Cardiac muscle cell (in vitro differentiated cells and primary cell): ENCODE measurements around the gene DCLK1. TPM values are rescaled to one million over a fixed set of nuclear protein-coding genes. Genes with fewer than 3 reads are reported as not detected.
A peak's percentile ranks its signal among the peaks of the same experiment; 100 is the strongest.

Source experiments
- DNase-seq, 2 donors: peaks; one replicate each; pipeline versions ENCODE4 v3.0.0 to v3.0.0-alpha.2; 2010 to 2017; ENCODE audit warnings: low read depth in 1 of 2, low spot score in 1 of 2
- H3K27ac ChIP-seq: fragments of 200-600 bp; sonication (generic); 2 replicates; pipeline ENCODE4 v1.5.1; 2016
- H3K27me3 ChIP-seq: fragments of 200-600 bp; sonication (generic); 2 replicates; pipeline ENCODE4 v1.6.0; 2016; ENCODE audit warnings: control low read depth
- H3K36me3 ChIP-seq: fragments of 200-600 bp; sonication (generic); 2 replicates; pipeline ENCODE4 v1.5.1; 2016; ENCODE audit warnings: control low read depth
- H3K4me1 ChIP-seq: fragments of 200-600 bp; sonication (generic); 2 replicates; pipeline ENCODE4 v1.8.1; 2017; ENCODE audit warnings: low read depth, mild to moderate bottlenecking, mixed run types
- H3K4me3 ChIP-seq: fragments of 200-600 bp; sonication (generic); 2 replicates; pipeline ENCODE4 v1.5.1; 2016; ENCODE audit warnings: mild to moderate bottlenecking
- H3K9me3 ChIP-seq: fragments of 200-600 bp; sonication (generic); 2 replicates; pipeline ENCODE4 v1.5.1; 2017; ENCODE audit warnings: low read depth, mild to moderate bottlenecking, control low read depth
- CTCF ChIP-seq: IDR thresholded peaks from 2 replicates; pipeline ENCODE4 v1.5.1; 2012; ENCODE audit warnings: low read depth, mild to moderate bottlenecking, low read length
- polyA plus RNA-seq: library from polyadenylated mRNA; unstranded; fragments of >200 nt; fragmentation: Nextera tagmentation; extraction: Ambion mirVana; gene quantifications from 2 replicates; pipeline ENCODE4 v1.2.1, GENCODE V29; 2016
- total RNA-seq: library from RNA; depleted of rRNA; stranded (reverse); fragments of >200 nt; gene quantifications from 2 replicates; pipeline ENCODE4 v1.2.3, GENCODE V29; 2016

The DCLK1 gene
- total and polyA plus RNA-seq, 2 experiments from 2014 or later, result 0.09 TPM; not detected in 1

GRCh38 chr13:35898041-35898440, 233.1 kb downstream of the DCLK1 start:
- no peaks in the 10 kb centered on the region for H3K9me3 ChIP-seq
- H3K4me1 ChIP-seq, result no peaks in the 10 kb centered on the region
- no peak for DNase-seq
- no peak overlapping the region for H3K27ac ChIP-seq
- no peak overlapping the region for H3K4me3 ChIP-seq
- H3K36me3 ChIP-seq, result no peaks in the 10 kb centered on the region
- no peak for TF ChIP-seq CTCF
- H3K27me3 ChIP-seq, result no peaks in the 10 kb centered on the region

- no peaks in the 10 kb centered on the region for H3K36me3 ChIP-seq
- no peak for TF ChIP-seq CTCF
- H3K27ac ChIP-seq, result no peak overlapping the region
- DNase-seq, result no peak
- H3K4me3 ChIP-seq, result no peak overlapping the region
- no peaks in the 10 kb centered on the region for H3K27me3 ChIP-seq
- H3K9me3 ChIP-seq, result no peaks in the 10 kb centered on the region
- no peaks in the 10 kb centered on the region for H3K4me1 ChIP-seq
These were observed 236.5 kb downstream of the DCLK1 start for GRCh38 chr13:35894636-35895035.

GRCh38 chr13:35892837-35893814, 238.1 kb downstream of the DCLK1 start:
- Histone ChIP-seq H3K9me3 (no peaks in the 10 kb centered on the region), H3K4me3 (no peak overlapping the region), H3K27ac (no peak overlapping the region), H3K36me3 (no peaks in the 10 kb centered on the region), H3K4me1 (no peaks in the 10 kb centered on the region), H3K27me3 (no peaks in the 10 kb centered on the region)
- DNase-seq, result no peak
- no peak for TF ChIP-seq CTCF

GRCh38 chr13:35891507-35892441, 239.4 kb downstream of the DCLK1 start:
- Histone ChIP-seq H3K27me3 (no peaks in the 10 kb centered on the region), H3K27ac (no peak overlapping the region), H3K4me1 (no peaks in the 10 kb centered on the region), H3K4me3 (no peak overlapping the region), H3K9me3 (no peaks in the 10 kb centered on the region), H3K36me3 (no peaks in the 10 kb centered on the region)
- DNase-seq, result peak in 1 of 2 donors; percentile 5
- TF ChIP-seq CTCF, result no peak

- no peaks in the 10 kb centered on the region for H3K4me1 ChIP-seq
These were observed 241.6 kb downstream of the DCLK1 start for GRCh38 chr13:35889560-35889959.

More at GRCh38 chr13:35889560-35889959, 241.6 kb downstream of the DCLK1 start:
- no peak overlapping the region for H3K27ac ChIP-seq
- H3K27me3 ChIP-seq, result no peaks in the 10 kb centered on the region
- no peaks in the 10 kb centered on the region for H3K36me3 ChIP-seq
- H3K9me3 ChIP-seq, result no peaks in the 10 kb centered on the region
- DNase-seq, result no peak
- no peak overlapping the region for H3K4me3 ChIP-seq
- TF ChIP-seq CTCF, result no peak
